WERI-Rb-1 (cell line): ENCODE measurements around the gene HRH3.

Experiments used
- DNase-seq: peaks from one replicate; pipeline ENCODE4 v3.0.0-alpha.2; 2020
- H3K27ac ChIP-seq: fragments of 250-450 bp; sonication (Bioruptor Pico); 2 replicates; pipeline ENCODE4 v1.5.1; 2020; ENCODE audit warnings: mild to moderate bottlenecking, moderate library complexity
- H3K27me3 ChIP-seq: fragments of 250-450 bp; sonication (Bioruptor Pico); 2 replicates; pipeline ENCODE4 v1.5.1; 2021; ENCODE audit warnings: mild to moderate bottlenecking, low read depth, moderate library complexity; ENCODE audit not compliant: insufficient read depth, severe bottlenecking
- H3K36me3 ChIP-seq: fragments of 250-450 bp; sonication (Bioruptor Pico); 2 replicates; pipeline ENCODE4 v1.5.1; 2020; ENCODE audit warnings: mild to moderate bottlenecking, moderate library complexity
- H3K4me3 ChIP-seq: 2 replicates; pipeline ENCODE4 v1.5.1; 2011; ENCODE audit warnings: low read depth, mild to moderate bottlenecking, control low read depth, low read length
- H3K9me3 ChIP-seq: fragments of 250-450 bp; sonication (Bioruptor Pico); 2 replicates; pipeline ENCODE4 v1.5.1; 2021; ENCODE audit warnings: mild to moderate bottlenecking, moderate library complexity; ENCODE audit not compliant: severe bottlenecking
- CTCF ChIP-seq: IDR thresholded peaks from 2 replicates; pipeline ENCODE4 v1.5.1; 2011; ENCODE audit warnings: low read depth, mild to moderate bottlenecking, control low read depth, inconsistent platforms, low read length

Gene HRH3

GRCh38 chr20:62243906-62244515 is 23.9 kb upstream of the HRH3 start:
- Histone ChIP-seq H3K27me3 (no peaks in the 10 kb centered on the region), H3K9me3 (no peaks in the 10 kb centered on the region), H3K27ac (no peak overlapping the region), H3K36me3 (peaks cover 4% of the 10 kb centered on the region; the same call in 1 of the 2 replicates), H3K4me3 (no peak overlapping the region)
- TF ChIP-seq CTCF: no peak
- no peak for DNase-seq

GRCh38 chr20:62243106-62243505 is 23.0 kb upstream of the HRH3 start:
- no peak overlapping the region for H3K27ac ChIP-seq
- H3K4me3 ChIP-seq: no peak overlapping the region
- H3K9me3 ChIP-seq: no peaks in the 10 kb centered on the region
- no peaks in the 10 kb centered on the region for H3K27me3 ChIP-seq
- TF ChIP-seq CTCF: no peak
- H3K36me3 ChIP-seq: peaks cover 4% of the 10 kb centered on the region; the same call in 1 of the 2 replicates
- DNase-seq: no peak

GRCh38 chr20:62242176-62242575 is 22.1 kb upstream of the HRH3 start:
- no peak overlapping the region for H3K27ac ChIP-seq
- no peaks in the 10 kb centered on the region for H3K27me3 ChIP-seq
- TF ChIP-seq CTCF: no peak
- no peak overlapping the region for H3K4me3 ChIP-seq
- peaks cover 4% of the 10 kb centered on the region; the same call in 1 of the 2 replicates for H3K36me3 ChIP-seq
- DNase-seq: no peak
- no peaks in the 10 kb centered on the region for H3K9me3 ChIP-seq

GRCh38 chr20:62241506-62241905 is 21.4 kb upstream of the HRH3 start:
- no peak for TF ChIP-seq CTCF
- DNase-seq: no peak
- no peaks in the 10 kb centered on the region for H3K9me3 ChIP-seq
- no peaks in the 10 kb centered on the region for H3K27me3 ChIP-seq
- H3K27ac ChIP-seq: no peak overlapping the region
- no peak overlapping the region for H3K4me3 ChIP-seq
- peaks cover 4% of the 10 kb centered on the region; the same call in 1 of the 2 replicates for H3K36me3 ChIP-seq

GRCh38 chr20:62240020-62240685 is 20.1 kb upstream of the HRH3 start:
- no peak for DNase-seq
- Histone ChIP-seq H3K4me3 (no peak overlapping the region), H3K27ac (no peak overlapping the region), H3K36me3 (peaks cover 4% of the 10 kb centered on the region; the same call in 1 of the 2 replicates), H3K27me3 (no peaks in the 10 kb centered on the region), H3K9me3 (no peaks in the 10 kb centered on the region)
- TF ChIP-seq CTCF: no peak
